ENCODE data around the gene DOCK10. TPM values are rescaled to one million over a fixed set of nuclear protein-coding genes. Genes with fewer than 3 reads are reported as not detected.

DOCK10 gene
- total and polyA plus RNA-seq, 10 of the 15 experiments (the other 5 are each of a cell fraction or from before 2014, with no cell fraction given): 16.9 to 120 (median 85.5) TPM

GRCh38 chr2:224895377-224895776 is 146.9 kb downstream of the DOCK10 start (continued):
- TF ChIP-seq NFIC (IDR thresholded peaks at IDR 0.05; ENCODE audit: low read depth, low read length) (peak; percentile 56; the same call in 1 of the 2 replicates), DPF2 (IDR thresholded peaks at IDR 0.05) (peak; percentile 89), RCOR1 (conservative IDR thresholded peaks at IDR 0.05; ENCODE audit: low read depth, low read length) (no peak), SMAD5 (IDR thresholded peaks at IDR 0.05; ENCODE audit: low read depth) (no peak)

GRCh38 chr2:224894356-224894755 is 147.9 kb downstream of the DOCK10 start:
- intact Hi-C loops (cut with micrococcal nuclease; ENCODE audit: unreplicated experiment): loop anchor here (2.0 to 5.0 kb wide), 3 partner anchors 28 to 108 kb away; no protein-coding TSS in a partner anchor
- in situ Hi-C loops (cut with MboI): no loop called here
- Histone ChIP-seq H2AFZ (ENCODE audit: control insufficient read depth, low read depth, low read length) (peak overlapping the region; percentile 46), H4K20me1 (ENCODE audit: control insufficient read depth, insufficient read depth) (no peaks in the 10 kb centered on the region), H3K4me2 (ENCODE audit: control insufficient read depth, insufficient read depth) (peak overlapping the region; percentile 85), H3K27me3 (replicated peaks in 1 of 2; ENCODE audit: control insufficient read depth in 2 of 2, insufficient read depth in 2 of 2, low read length in 1 of 2) (no peaks in the 10 kb centered on the region), H3K4me1 (ENCODE audit: control insufficient read depth, insufficient read depth, low read length) (peaks cover 40% of the 10 kb centered on the region), H3K9me3 (replicated peaks; ENCODE audit: control insufficient read depth, insufficient read depth, low read length) (no peaks in the 10 kb centered on the region), H3K4me3 (peak overlapping the region; percentile 13; the same call in 1 of the 2 replicates), H3K79me2 (ENCODE audit: control insufficient read depth, insufficient read depth, low read length) (peaks cover 10% of the 10 kb centered on the region), H3K36me3 (ENCODE audit: control insufficient read depth in 2 of 2, insufficient read depth in 2 of 2, low read length in 1 of 2) (peaks cover 3 to 21% of the 10 kb centered on the region in 2 experiments; a peak in 3 of 4 replicates), H3K9ac (ENCODE audit: control insufficient read depth, insufficient read depth, low read length) (no peak overlapping the region; the same call in 1 of the 2 replicates), H3K27ac (ENCODE audit: control insufficient read depth, insufficient read depth) (peak overlapping the region; percentile 88)
- ChIA-PET POLR2A (interaction anchor here (0.8 to 2.0 kb wide), 7 partner anchors 26 to 74 kb away, joined by 3 to 7 read pairs (median 4); no protein-coding TSS in a partner anchor), CTCF (interaction anchor here (0.7 to 3.3 kb wide), 6 partner anchors 8 to 99 kb away, joined by 3 to 11 read pairs (median 4); no protein-coding TSS in a partner anchor), RAD21 (ENCODE audit: unreplicated experiment) (interaction anchor here (0.8 to 2.6 kb wide), 7 partner anchors 16 to 146 kb away, joined by 4 to 17 read pairs (median 5); no protein-coding TSS in a partner anchor), SMC1A (ENCODE audit: uncharacterized antibody, unreplicated experiment) (interaction anchor here (1.4 to 4.4 kb wide), 14 partner anchors 9 to 112 kb away, joined by 3 to 27 read pairs (median 9); no protein-coding TSS in a partner anchor)
- TSS peak; percentile 3 for BruUV-seq (replicated peaks)
- ATAC-seq (peak; percentile 90), DNase-seq (ENCODE audit: low read depth, low spot score) (peak; percentile 71), FAIRE-seq (peak; percentile 86)
- 2% methylated on average over 3 of the region's 3 CpGs for whole genome bisulfite sequencing (ENCODE audit: insufficient coverage, insufficient replicate concordance, low lambda C conversion rate, missing lambda C conversion rate)
- TF ChIP-seq ETV6 (conservative IDR thresholded peaks at IDR 0.05 in 1 of 2, IDR thresholded peaks at IDR 0.05 in 1 of 2; ENCODE audit: borderline replicate concordance in 1 of 2, low read depth in 1 of 2): peak in 1 of 2 experiments; percentile 89; a peak in 2 of 4 replicates
- peak; percentile 76 for TF ChIP-seq EED (IDR thresholded peaks at IDR 0.05; ENCODE audit: low read depth)
- peak; percentile 33; the same call in 1 of the 2 replicates for TF ChIP-seq ZNF24 (IDR thresholded peaks at IDR 0.05)
- TF ChIP-seq IKZF1 (conservative IDR thresholded peaks at IDR 0.05): peak; percentile 73
- peak; percentile 99 for TF ChIP-seq SPI1 (IDR thresholded peaks at IDR 0.05; ENCODE audit: borderline replicate concordance, insufficient read depth, low read depth, low read length)
- peak; percentile 19; the same call in 1 of the 2 replicates for TF ChIP-seq TAF1 (IDR thresholded peaks at IDR 0.05; ENCODE audit: borderline replicate concordance, low read depth, low read length)
- TF ChIP-seq TCF12 (IDR thresholded peaks at IDR 0.05; ENCODE audit: low read depth, low read length): no peak
- TF ChIP-seq NKRF (conservative IDR thresholded peaks at IDR 0.05): no peak
- TF ChIP-seq RFX5 (IDR thresholded peaks at IDR 0.05; ENCODE audit: low read depth, low read length): no peak
- no peak for TF ChIP-seq EP300 (IDR thresholded peaks at IDR 0.05; ENCODE audit: borderline replicate concordance in 1 of 2, control insufficient read depth in 1 of 2, low read depth in 2 of 2, low read length in 2 of 2)
- TF ChIP-seq SMARCA5 (IDR thresholded peaks at IDR 0.05): 0 out of 2 replicates have a peak, but pooled peaks have one; percentile 36
- peak; percentile 36; the same call in 1 of the 2 replicates for TF ChIP-seq MTA2 (IDR thresholded peaks at IDR 0.05; ENCODE audit: low read depth)
- TF ChIP-seq YY1 (IDR thresholded peaks at IDR 0.05; ENCODE audit: low read depth, low read length): 0 out of 2 replicates have a peak, but pooled peaks have one; percentile 28
- no peak for TF ChIP-seq CBX5 (IDR thresholded peaks at IDR 0.05; ENCODE audit: low read depth)
- TF ChIP-seq DPF2 (IDR thresholded peaks at IDR 0.05): peak; percentile 71
- no peak for TF ChIP-seq RELA (IDR thresholded peaks at IDR 0.05; ENCODE audit: borderline replicate concordance, partially characterized antibody)
- peak; percentile 83 for TF ChIP-seq RUNX3 (IDR thresholded peaks at IDR 0.05; ENCODE audit: low read length)
- peak; percentile 71 for TF ChIP-seq MEF2B (IDR thresholded peaks at IDR 0.05; ENCODE audit: partially characterized antibody, poor library complexity, severe bottlenecking)
